UCSD-AML1 (cell line): Measurements from ENCODE around the gene LMNTD2.
"Not testable (repeated sequence)": the region's sequence is repeated elsewhere in the genome, so short reads cannot be mapped to it uniquely, and the experiment has no call there.

Source experiments
- DNase-seq: peaks from one replicate; lab custom pipeline; 2025; ENCODE audit not compliant: unreplicated experiment; lab: John Stamatoyannopoulos, UW

The LMNTD2 gene

GRCh38 chr11:516918-517685 is 43.4 kb downstream of the LMNTD2 start:
- not testable (repeated sequence) for DNase-seq

- no peak for DNase-seq
Measured at GRCh38 chr11:516400-516799, 44.1 kb downstream of the LMNTD2 start.

GRCh38 chr11:515131-515530 is 45.4 kb downstream of the LMNTD2 start:
- DNase-seq = no peak

GRCh38 chr11:514606-515005 is 45.9 kb downstream of the LMNTD2 start:
- no peak for DNase-seq

- DNase-seq = no peak
Measured at GRCh38 chr11:512761-513595, 47.6 kb downstream of the LMNTD2 start.

- DNase-seq = no peak
Measured at GRCh38 chr11:508956-509355, 51.6 kb downstream of the LMNTD2 start.

- DNase-seq = no peak
Measured at GRCh38 chr11:507727-508515, 52.6 kb downstream of the LMNTD2 start.

GRCh38 chr11:506995-507726 is 53.4 kb downstream of the LMNTD2 start, which contains the start of gene RNH1:
Gene RNH1 (minus strand): TSS chr11:507242. CDS start chr11:502162, 5,080 bp downstream.
- peak; percentile 97 for DNase-seq

- DNase-seq = peak; percentile 97
Measured at GRCh38 chr11:506238-506994, 54.1 kb downstream of the LMNTD2 start.

GRCh38 chr11:504994-505344 is 55.6 kb downstream of the LMNTD2 start:
- DNase-seq = no peak
